ENCODE measurements around the gene NLGN1. TPM values are rescaled to one million over a fixed set of nuclear protein-coding genes. Genes with fewer than 3 reads are reported as not detected.

Gene NLGN1
- total RNA-seq, 1 experiment from 2014 or later: 5.2 TPM

DNA sequence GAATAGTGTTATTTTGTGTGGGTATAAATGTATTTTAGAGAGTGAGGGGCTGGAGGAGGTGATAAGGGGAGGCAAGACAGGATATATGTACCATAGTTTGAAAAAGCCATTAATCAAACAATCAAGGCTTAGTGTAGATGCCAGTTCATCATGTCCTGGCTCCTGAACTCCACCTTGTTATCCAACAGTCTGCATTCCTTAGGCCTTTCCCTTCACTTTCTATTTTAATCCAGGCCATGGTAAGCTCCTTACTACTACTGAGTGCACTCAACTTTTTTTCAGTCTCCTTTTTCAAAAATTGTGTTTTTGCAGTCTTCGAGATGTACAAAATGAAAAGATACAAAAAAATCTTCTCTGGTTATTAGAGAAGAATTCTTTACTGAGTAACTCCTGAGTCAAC lies 761.1 kb downstream of the NLGN1 start:
- Histone ChIP-seq H2BK15ac (ENCODE audit: low read depth, low read length) (no peak overlapping the region), H3K27ac (ENCODE audit: insufficient read length, low read depth, low read length) (no peak overlapping the region), H3K79me1 (ENCODE audit: insufficient read depth, low read depth, low read length, poor library complexity, severe bottlenecking) (no peaks in the 10 kb centered on the region), H3K56ac (ENCODE audit: insufficient read length, low read depth, low read length) (no peak overlapping the region), H3K9me3 (ENCODE audit: control insufficient read depth, low read depth, low read length) (no peaks in the 10 kb centered on the region), H4K8ac (replicated peaks; ENCODE audit: insufficient read length, low read depth, low read length) (no peak overlapping the region), H3K4me1 (ENCODE audit: insufficient read depth, low read length) (no peaks in the 10 kb centered on the region), H4K5ac (ENCODE audit: insufficient read length, low read depth, low read length) (no peak overlapping the region), H3K79me2 (ENCODE audit: insufficient read depth, low read length) (no peaks in the 10 kb centered on the region), H4K91ac (ENCODE audit: insufficient read length, low read depth, low read length) (no peak overlapping the region), H3K27me3 (ENCODE audit: insufficient read depth, low read length) (no peaks in the 10 kb centered on the region), H3K4ac (ENCODE audit: low read depth, low read length) (no peak overlapping the region), H3K18ac (ENCODE audit: insufficient read length, low read depth, low read length) (no peak overlapping the region), H3K23ac (ENCODE audit: insufficient read length, low read depth, low read length) (no peak overlapping the region), H3K9ac (ENCODE audit: extremely low read depth, insufficient read length, low read length) (no peak overlapping the region), H3T11ph (ENCODE audit: low read length) (no peak overlapping the region), H2BK5ac (ENCODE audit: insufficient read length, low read length) (no peak overlapping the region), H3K14ac (ENCODE audit: insufficient read depth, low read length) (no peak overlapping the region), H4K20me1 (ENCODE audit: control insufficient read depth, insufficient read depth, insufficient read length) (no peaks in the 10 kb centered on the region), H2AK5ac (ENCODE audit: insufficient read length, low read length) (no peak overlapping the region), H2BK12ac (ENCODE audit: insufficient read length, low read depth, low read length) (no peak overlapping the region), H2BK120ac (ENCODE audit: low read depth, low read length, poor library complexity, severe bottlenecking) (no peak overlapping the region), H3K23me2 (ENCODE audit: insufficient read length, low read depth, low read length, poor library complexity, severe bottlenecking) (no peaks in the 10 kb centered on the region), H2AFZ (ENCODE audit: low read length) (no peak overlapping the region), H2BK20ac (ENCODE audit: low read depth, low read length, poor library complexity, severe bottlenecking) (no peak overlapping the region), H3K4me2 (ENCODE audit: insufficient read depth, insufficient read length, low read length) (no peak overlapping the region)
- no peak for TF ChIP-seq CTCF (conservative IDR thresholded peaks at IDR 0.05)
- Mint-ChIP-seq H3K4me3 (no peak overlapping the region), H3K4me1 (peaks cover 14 to 17% of the 10 kb centered on the region in 2 experiments), H3K27me3 (ENCODE audit: low read depth) (no peaks in the 10 kb centered on the region), H3K27ac (peak overlapping the region in 2 of 3 experiments; percentile 1 to 44; a peak in 1 of 7 replicates), H3K9me3 (peaks cover 0 to 9% of the 10 kb centered on the region in 2 experiments; a peak in 4 of 5 replicates), H3K36me3 (ENCODE audit: insufficient read depth in 1 of 3, low read depth in 3 of 3) (peaks cover 5 to 10% (median 10%) of the 10 kb centered on the region in 3 experiments; a peak in 6 of 7 replicates)
- no peak for DNase-seq
- no CpG with 5 or more reads among the region's 1 CpG for WGBS (ENCODE audit: extremely low coverage, insufficient read length, low lambda C conversion rate)

All from H9 (cell line).